Activated naive CD8-positive, alpha-beta T cell treated with anti-CD3 and anti-CD28 coated beads for 36 hours (primary cell): ENCODE data around the gene SKP2. TPM values are rescaled to one million over a fixed set of nuclear protein-coding genes. Genes with fewer than 3 reads are reported as not detected.

ENCODE experiments used
- DNase-seq: peaks from one replicate; pipeline ENCODE4 v3.0.0; 2021
- H3K27ac Mint-ChIP-seq: one replicate; pipeline ENCODE4 v1.8.0; 2022; ENCODE audit warnings: mild to moderate bottlenecking, moderate library complexity, mixed read lengths
- H3K27me3 Mint-ChIP-seq: one replicate; pipeline ENCODE4 v1.8.0; 2022; ENCODE audit warnings: mild to moderate bottlenecking, mixed read lengths
- H3K36me3 Mint-ChIP-seq: one replicate; pipeline ENCODE4 v1.8.0; 2021; ENCODE audit warnings: mild to moderate bottlenecking, mixed read lengths
- H3K4me1 Mint-ChIP-seq: one replicate; pipeline ENCODE4 v1.8.0; 2021; ENCODE audit warnings: mixed read lengths
- H3K4me3 Mint-ChIP-seq: one replicate; pipeline ENCODE4 v1.8.0; 2022; ENCODE audit warnings: mild to moderate bottlenecking, moderate library complexity, mixed read lengths
- H3K9me3 Mint-ChIP-seq: one replicate; pipeline ENCODE4 v1.8.0; 2022; ENCODE audit warnings: mixed read lengths
- total RNA-seq, 2 experiments: library from RNA; stranded (reverse); gene quantifications; one replicate each; pipeline ENCODE4 v1.2.3, GENCODE V29; 2021

SKP2 gene
- total RNA-seq, 2 experiments from 2014 or later, result 61.6 to 63.4 TPM

DNA sequence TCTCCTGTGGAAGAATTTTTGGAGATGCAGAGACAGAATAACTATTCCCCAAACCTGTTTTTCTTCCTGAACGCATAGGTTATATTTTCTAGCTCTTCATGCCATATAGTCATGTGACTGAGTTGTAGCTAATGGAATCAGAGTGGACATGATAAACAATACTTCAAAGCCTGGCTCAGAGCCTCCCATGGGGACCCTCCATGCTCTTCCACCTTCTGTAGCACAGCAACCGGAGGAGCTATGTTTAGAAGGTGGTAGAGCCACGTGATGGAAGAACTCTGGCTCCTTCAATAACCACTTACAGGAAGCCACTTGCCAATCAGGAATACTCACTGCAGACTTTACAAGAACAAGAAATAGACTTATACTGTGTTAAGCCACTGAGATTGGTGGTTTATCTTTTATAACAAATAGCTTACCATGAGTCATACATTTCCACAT, 50.6 kb downstream of the SKP2 start:
- H3K27me3 Mint-ChIP-seq, result no peaks in the 10 kb centered on the region
- no peak overlapping the region for H3K4me3 Mint-ChIP-seq
- DNase-seq, result no peak
- H3K4me1 Mint-ChIP-seq, result peaks cover 4% of the 10 kb centered on the region
- no peak overlapping the region for H3K27ac Mint-ChIP-seq
- H3K9me3 Mint-ChIP-seq, result no peaks in the 10 kb centered on the region
- peaks cover 16% of the 10 kb centered on the region for H3K36me3 Mint-ChIP-seq

DNA sequence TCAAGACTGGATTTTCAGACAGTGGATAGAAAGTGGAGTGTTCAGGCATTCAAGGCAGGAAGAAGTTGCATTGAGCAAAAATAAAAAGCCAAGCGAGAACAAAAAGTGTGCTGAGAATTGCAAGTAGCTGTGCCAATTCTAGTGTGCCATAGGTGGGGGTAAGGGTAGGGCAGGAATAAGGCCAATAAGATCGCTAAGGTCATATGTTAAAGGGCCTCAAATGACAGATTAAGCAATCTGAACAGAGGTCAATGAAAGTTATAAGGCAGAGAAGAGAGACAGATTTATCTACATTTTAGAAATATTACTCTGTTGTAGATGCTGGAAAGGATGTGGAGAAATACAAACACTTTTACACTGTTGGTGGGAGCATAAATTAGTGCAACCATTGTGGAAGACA, 53.4 kb downstream of the SKP2 start:
- Mint-ChIP-seq H3K27ac (no peak overlapping the region), H3K4me1 (peaks cover 4% of the 10 kb centered on the region), H3K4me3 (no peak overlapping the region), H3K9me3 (no peaks in the 10 kb centered on the region), H3K27me3 (no peaks in the 10 kb centered on the region), H3K36me3 (peaks cover 14% of the 10 kb centered on the region)
- DNase-seq, result no peak

DNA sequence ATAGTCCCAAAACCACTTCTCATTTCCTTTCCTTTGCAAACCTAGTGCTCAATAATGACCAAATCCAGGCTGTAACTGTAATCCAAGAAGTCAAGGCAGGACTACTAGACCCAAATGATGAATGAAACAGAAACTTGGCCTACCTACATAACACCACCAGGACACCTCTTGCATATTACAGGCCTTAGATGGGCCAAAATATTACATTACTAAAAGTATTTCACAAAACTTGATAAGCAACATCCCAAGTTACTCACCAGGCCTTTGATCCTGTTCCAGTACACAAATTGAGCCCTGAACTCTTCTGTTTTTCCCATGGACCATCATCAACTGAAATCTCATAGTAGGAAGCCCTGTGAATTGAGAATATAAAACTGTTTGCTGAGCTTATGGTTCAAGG, 55.0 kb downstream of the SKP2 start:
- H3K9me3 Mint-ChIP-seq, result no peaks in the 10 kb centered on the region
- no peak overlapping the region for H3K27ac Mint-ChIP-seq
- no peak overlapping the region for H3K4me3 Mint-ChIP-seq
- no peak for DNase-seq
- peaks cover 14% of the 10 kb centered on the region for H3K36me3 Mint-ChIP-seq
- no peaks in the 10 kb centered on the region for H3K27me3 Mint-ChIP-seq
- peaks cover 4% of the 10 kb centered on the region for H3K4me1 Mint-ChIP-seq

DNA sequence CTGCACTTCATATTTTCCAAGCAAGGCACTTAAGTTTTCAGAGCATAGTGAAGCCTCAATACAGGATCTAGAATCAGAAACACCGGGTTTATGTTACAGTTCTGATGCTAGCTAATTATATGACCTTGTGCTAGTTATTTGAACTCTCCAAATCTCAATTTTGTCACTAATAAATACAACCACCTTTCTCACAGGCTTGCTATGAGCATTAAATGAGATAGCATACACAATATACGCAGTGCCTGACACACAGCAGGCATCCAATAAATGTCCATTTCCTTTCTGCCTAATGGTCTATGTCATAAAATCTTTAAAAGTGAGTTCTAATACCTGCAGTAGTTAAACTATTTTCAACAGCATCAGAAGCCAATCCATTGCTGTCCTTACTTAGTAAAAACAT, 56.9 kb downstream of the SKP2 start:
- H3K36me3 Mint-ChIP-seq, result peaks cover 15% of the 10 kb centered on the region
- H3K27me3 Mint-ChIP-seq, result no peaks in the 10 kb centered on the region
- no peak overlapping the region for H3K27ac Mint-ChIP-seq
- no peak for DNase-seq
- no peaks in the 10 kb centered on the region for H3K9me3 Mint-ChIP-seq
- H3K4me1 Mint-ChIP-seq, result no peaks in the 10 kb centered on the region
- no peak overlapping the region for H3K4me3 Mint-ChIP-seq

DNA sequence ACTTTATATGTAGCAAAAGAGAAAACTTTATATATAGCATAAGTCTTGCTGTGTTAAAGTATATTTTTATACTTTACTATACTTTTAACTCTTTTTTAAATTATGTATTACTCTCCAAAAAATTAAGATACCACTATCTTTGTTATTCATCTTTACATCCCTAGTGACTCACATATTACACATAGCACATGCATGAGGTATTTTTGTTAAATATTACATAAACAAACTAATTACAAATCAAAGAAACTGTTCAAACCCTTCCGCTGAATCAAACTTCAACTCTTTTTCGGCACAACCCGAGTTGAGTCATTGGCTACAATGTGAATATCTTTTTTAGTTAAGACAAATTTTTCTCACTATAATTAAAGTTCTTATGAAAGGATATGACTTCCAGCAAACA, 57.8 kb downstream of the SKP2 start:
- Mint-ChIP-seq H3K27me3 (no peaks in the 10 kb centered on the region), H3K9me3 (no peaks in the 10 kb centered on the region), H3K36me3 (peaks cover 16% of the 10 kb centered on the region), H3K4me1 (no peaks in the 10 kb centered on the region), H3K27ac (no peak overlapping the region), H3K4me3 (no peak overlapping the region)
- DNase-seq, result no peak

DNA sequence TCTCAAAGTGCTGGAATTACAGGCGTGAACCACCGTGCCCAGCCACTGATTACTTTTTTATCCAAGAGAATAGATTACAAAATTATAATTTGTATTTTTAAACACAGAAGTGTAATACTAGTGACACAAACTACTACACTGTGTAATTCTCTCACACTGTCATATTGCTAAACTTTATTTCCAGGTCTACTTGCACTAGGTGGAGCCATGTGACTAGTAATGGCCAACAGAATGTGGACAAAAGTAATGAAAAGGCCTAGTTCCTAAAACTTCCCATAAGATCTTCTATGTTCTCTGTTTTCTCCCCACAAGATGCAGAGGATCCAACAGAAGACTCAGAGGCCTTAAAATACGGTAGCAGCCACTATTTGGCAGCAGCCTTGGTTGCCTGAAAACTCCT, 62.5 kb downstream of the SKP2 start:
- Mint-ChIP-seq H3K27ac (no peak overlapping the region), H3K36me3 (peaks cover 11% of the 10 kb centered on the region), H3K27me3 (no peaks in the 10 kb centered on the region), H3K9me3 (no peaks in the 10 kb centered on the region), H3K4me1 (no peaks in the 10 kb centered on the region), H3K4me3 (no peak overlapping the region)
- no peak for DNase-seq

DNA sequence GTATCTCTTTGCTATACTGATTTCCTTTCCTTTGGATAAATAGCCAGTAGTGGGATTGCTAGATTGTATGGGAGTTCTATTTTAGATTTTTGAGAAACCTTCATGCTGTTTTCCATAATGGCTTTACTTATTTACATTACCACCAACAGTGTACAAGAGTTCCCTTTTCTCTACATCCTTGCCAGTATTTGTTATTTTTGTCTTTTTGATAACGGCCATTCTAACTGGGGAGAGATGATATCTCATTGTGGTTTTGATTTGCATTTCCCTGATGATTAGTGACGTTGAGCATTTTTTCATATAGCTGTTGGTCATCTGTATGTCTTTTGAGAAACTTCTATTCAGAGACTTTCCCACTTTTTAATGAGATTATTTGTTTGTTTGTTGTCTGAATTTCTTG, 64.0 kb downstream of the SKP2 start:
- no peaks in the 10 kb centered on the region for H3K4me1 Mint-ChIP-seq
- peaks cover 14% of the 10 kb centered on the region for H3K36me3 Mint-ChIP-seq
- no peak for DNase-seq
- no peaks in the 10 kb centered on the region for H3K27me3 Mint-ChIP-seq
- H3K27ac Mint-ChIP-seq, result no peak overlapping the region
- no peaks in the 10 kb centered on the region for H3K9me3 Mint-ChIP-seq
- no peak overlapping the region for H3K4me3 Mint-ChIP-seq

DNA sequence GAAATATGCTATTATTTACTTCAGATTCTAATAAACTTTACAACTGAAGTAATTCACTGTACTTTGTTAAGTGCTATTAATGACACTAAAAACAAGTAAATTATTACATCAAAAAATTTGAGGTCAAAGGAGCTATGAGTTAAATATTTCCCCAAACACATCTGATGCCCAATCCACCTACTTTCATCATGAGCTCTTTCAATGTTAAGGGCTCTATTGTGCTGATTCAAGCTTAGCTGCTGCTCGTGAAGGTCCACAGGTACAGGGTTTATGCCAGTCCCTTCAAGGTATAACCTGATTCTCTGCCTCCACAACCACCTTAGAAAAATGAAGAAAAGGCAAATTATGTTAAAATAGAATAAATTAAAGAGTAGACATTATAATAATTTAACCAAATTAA, 65.7 kb downstream of the SKP2 start:
- no peak overlapping the region for H3K4me3 Mint-ChIP-seq
- no peak for DNase-seq
- H3K36me3 Mint-ChIP-seq, result peaks cover 14% of the 10 kb centered on the region
- H3K9me3 Mint-ChIP-seq, result no peaks in the 10 kb centered on the region
- no peak overlapping the region for H3K27ac Mint-ChIP-seq
- H3K27me3 Mint-ChIP-seq, result no peaks in the 10 kb centered on the region
- no peaks in the 10 kb centered on the region for H3K4me1 Mint-ChIP-seq

DNA sequence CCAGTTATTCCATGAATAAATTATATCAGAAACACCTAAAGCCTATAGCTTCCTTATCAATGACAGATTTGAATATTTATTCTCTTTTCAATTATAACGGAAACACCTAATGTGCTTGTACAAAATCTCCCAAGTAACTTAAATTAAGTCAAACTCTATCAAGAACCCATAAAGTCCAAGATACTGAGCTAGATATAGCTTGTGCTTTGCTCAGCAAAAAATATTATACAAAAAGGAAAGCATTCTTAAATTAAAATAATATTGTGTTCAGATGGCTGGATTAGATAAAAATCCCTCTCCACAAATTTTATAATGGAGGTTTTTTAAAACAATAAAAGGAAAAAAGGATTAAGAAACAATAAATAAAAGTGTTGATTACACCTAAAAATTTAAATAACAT, 66.1 kb downstream of the SKP2 start:
- no peak overlapping the region for H3K4me3 Mint-ChIP-seq
- H3K36me3 Mint-ChIP-seq, result peaks cover 14% of the 10 kb centered on the region
- no peaks in the 10 kb centered on the region for H3K27me3 Mint-ChIP-seq
- H3K4me1 Mint-ChIP-seq, result no peaks in the 10 kb centered on the region
- H3K9me3 Mint-ChIP-seq, result no peaks in the 10 kb centered on the region
- no peak for DNase-seq
- no peak overlapping the region for H3K27ac Mint-ChIP-seq

DNA sequence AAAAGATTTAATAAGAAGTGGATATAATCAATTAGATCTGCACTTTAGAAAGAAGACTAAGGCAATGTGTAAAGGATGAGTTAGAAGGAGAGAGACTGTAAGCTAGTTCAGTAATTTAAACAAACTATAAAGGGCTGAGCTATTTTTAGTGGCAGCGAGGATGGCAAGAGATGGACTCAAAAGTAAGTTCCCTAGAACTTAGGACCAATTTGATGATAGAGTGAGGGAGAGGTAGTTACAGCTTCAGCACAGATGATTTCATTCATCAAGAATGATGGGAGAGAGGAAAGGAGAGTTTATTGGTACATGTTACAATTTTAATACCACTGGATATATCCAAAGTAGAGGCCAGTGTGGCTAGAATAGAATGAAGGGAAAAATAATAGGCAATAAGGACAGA, 70.7 kb downstream of the SKP2 start:
- H3K4me1 Mint-ChIP-seq, result no peaks in the 10 kb centered on the region
- no peak overlapping the region for H3K27ac Mint-ChIP-seq
- H3K36me3 Mint-ChIP-seq, result peaks cover 3% of the 10 kb centered on the region
- no peaks in the 10 kb centered on the region for H3K9me3 Mint-ChIP-seq
- no peak for DNase-seq
- H3K27me3 Mint-ChIP-seq, result no peaks in the 10 kb centered on the region
- H3K4me3 Mint-ChIP-seq, result no peak overlapping the region

DNA sequence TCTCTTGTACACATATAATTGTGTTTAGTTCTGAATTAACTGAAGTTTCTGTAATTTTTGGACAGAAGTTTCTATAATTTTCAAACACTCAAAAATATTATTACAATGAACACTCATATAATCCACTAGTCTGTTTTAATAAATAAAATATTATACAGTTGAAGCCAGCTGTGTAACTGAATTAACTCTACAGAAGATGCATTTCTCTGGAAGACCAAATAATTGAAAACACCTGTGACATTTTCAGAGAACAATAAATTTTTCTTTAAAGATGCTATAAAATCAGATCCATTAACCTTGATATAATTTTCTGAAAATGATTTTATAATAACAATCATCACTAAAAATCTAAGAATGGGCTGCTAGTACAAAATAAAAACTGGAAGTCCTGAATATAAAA, 75.1 kb downstream of the SKP2 start:
- H3K27ac Mint-ChIP-seq, result no peak overlapping the region
- no peaks in the 10 kb centered on the region for H3K27me3 Mint-ChIP-seq
- no peak overlapping the region for H3K4me3 Mint-ChIP-seq
- DNase-seq, result no peak
- no peaks in the 10 kb centered on the region for H3K36me3 Mint-ChIP-seq
- H3K4me1 Mint-ChIP-seq, result no peaks in the 10 kb centered on the region
- H3K9me3 Mint-ChIP-seq, result no peaks in the 10 kb centered on the region

DNA sequence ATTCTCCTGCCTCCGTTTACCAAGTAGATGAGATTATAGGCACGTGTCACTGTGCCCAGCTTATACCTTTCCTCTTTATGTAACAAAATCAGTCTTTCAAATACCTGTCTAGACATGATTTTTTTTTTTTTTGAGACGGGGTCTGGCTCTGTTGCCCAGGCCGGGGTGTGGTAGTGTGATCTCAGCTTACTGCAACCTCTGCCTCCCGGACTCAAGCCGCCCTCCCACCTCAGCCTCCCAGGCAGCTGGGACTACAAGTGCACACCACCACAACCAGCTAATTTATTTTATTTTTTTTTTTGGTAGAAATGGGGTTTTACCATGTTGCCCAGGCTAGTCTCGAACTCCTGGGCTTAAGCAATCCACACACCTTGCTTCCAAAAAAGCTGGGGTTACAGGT, 76.6 kb downstream of the SKP2 start:
- DNase-seq, result no peak
- Mint-ChIP-seq H3K36me3 (peaks cover 2% of the 10 kb centered on the region), H3K27me3 (no peaks in the 10 kb centered on the region), H3K9me3 (no peaks in the 10 kb centered on the region), H3K27ac (no peak overlapping the region), H3K4me1 (peaks cover 2% of the 10 kb centered on the region), H3K4me3 (no peak overlapping the region)

DNA sequence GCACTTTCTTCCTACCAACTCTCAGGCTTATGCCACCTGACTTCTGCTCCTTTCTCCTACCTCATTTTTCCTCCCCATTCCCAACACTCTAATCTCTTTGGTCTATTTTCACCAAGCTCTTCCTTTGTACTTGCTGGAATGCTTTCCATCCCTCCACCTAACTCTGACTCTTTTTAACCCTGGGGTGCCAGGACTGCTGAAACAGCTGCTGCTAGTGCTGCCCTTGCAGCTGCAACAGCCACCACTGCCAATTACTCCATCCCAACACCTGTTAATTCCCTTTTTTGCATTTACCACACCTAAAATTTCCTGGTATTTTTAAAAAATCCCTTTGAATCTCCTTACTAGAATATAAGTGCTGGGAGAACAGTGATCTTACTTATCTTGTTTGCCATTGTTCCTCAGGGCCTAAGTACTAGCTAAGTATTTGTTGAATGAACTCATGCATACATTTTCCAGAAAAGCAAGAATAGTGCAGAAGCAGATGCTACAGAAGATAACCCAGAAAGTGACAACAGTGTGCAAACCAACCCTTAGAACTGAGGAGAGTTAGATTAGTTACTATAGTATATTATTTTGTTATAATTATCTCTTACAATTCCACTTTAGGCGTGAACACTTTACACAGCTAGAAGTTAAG, 78.4 kb downstream of the SKP2 start:
- DNase-seq, result no peak
- H3K36me3 Mint-ChIP-seq, result peaks cover 2% of the 10 kb centered on the region
- no peak overlapping the region for H3K27ac Mint-ChIP-seq
- no peaks in the 10 kb centered on the region for H3K27me3 Mint-ChIP-seq
- H3K9me3 Mint-ChIP-seq, result no peaks in the 10 kb centered on the region
- peaks cover 2% of the 10 kb centered on the region for H3K4me1 Mint-ChIP-seq
- no peak overlapping the region for H3K4me3 Mint-ChIP-seq

DNA sequence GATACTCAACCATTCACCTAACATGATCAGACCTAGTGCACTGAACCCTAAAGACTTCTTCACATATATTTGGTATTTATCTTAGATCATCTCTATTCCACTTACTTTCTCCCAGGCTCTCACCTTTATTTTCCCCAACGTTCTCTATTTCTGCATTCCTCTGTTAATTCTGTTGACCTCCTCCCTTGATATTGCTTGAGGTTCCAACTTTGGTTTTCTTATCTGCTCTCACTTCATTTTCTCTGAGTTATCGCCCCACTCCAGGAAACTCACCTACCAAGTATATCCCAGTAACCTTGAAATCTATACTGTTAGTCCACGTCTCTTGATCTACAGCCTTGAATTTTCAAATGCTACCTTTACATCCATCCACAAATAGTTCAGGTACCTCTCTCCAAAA, 80.6 kb downstream of the SKP2 start:
- Mint-ChIP-seq H3K4me3 (no peak overlapping the region), H3K9me3 (peaks cover 3% of the 10 kb centered on the region), H3K36me3 (peaks cover 7% of the 10 kb centered on the region), H3K27me3 (no peaks in the 10 kb centered on the region), H3K4me1 (peaks cover 10% of the 10 kb centered on the region), H3K27ac (no peak overlapping the region)
- no peak for DNase-seq
